A549 treated with AZD2906 at 1 μM for 4 hours (cell line): Measurements from ENCODE around the gene SPATA16. TPM values are rescaled to one million over a fixed set of nuclear protein-coding genes. Genes with fewer than 3 reads are reported as not detected.

Source experiments
- total RNA-seq: library from RNA; stranded (reverse); fragments of 200-300 nt; extraction: Qiagen RNA extraction; gene quantifications from 5 replicates; pipeline ENCODE4 v1.2.3, GENCODE V29; 2022

The SPATA16 gene
- not detected in 5 replicates for total RNA-seq

GRCh38 chr3:173140986-173141385, at the start of gene SPATA16:
SPATA16 (minus strand) TSS chr3:173141235; CDS start chr3:173117731, 23,504 bp downstream.

